ENCODE measurements around the gene PSMG3. TPM values are rescaled to one million over a fixed set of nuclear protein-coding genes. Genes with fewer than 3 reads are reported as not detected.

PSMG3 gene
- total RNA-seq, 1 experiment from 2014 or later: 33.3 TPM

GRCh38 chr7:1590476-1590875, 20.6 kb upstream of the PSMG3 start:
- ChIA-PET CTCF (interaction anchor here (0.6 kb wide), 1 partner anchor 177 kb away, joined by 3 read pairs; no protein-coding TSS in a partner anchor), POLR2A (no interaction called here)
- no peak overlapping the region for H3K4me3 Mint-ChIP-seq
- H3K36me3 Mint-ChIP-seq: peaks cover 11% of the 10 kb centered on the region
- peaks cover 3% of the 10 kb centered on the region for H3K4me1 Mint-ChIP-seq
- H3K27me3 Mint-ChIP-seq (ENCODE audit: low read depth): no peaks in the 10 kb centered on the region; the same call in 1 of the 2 replicates
- DNase-seq (ENCODE audit: low spot score) (no peak), ATAC-seq (no peak)
- H3K9me3 Mint-ChIP-seq: peaks cover 16% of the 10 kb centered on the region
- H3K27ac Mint-ChIP-seq: no peak overlapping the region
- TF ChIP-seq CREB1 (CRISPR knock-in tag; IDR thresholded peaks at IDR 0.05) (no peak), PRRX2 (CRISPR knock-in tag; IDR thresholded peaks at IDR 0.05) (no peak), FOXJ3 (CRISPR knock-in tag; IDR thresholded peaks at IDR 0.05; ENCODE audit: borderline replicate concordance) (no peak), MXD4 (CRISPR knock-in tag; IDR thresholded peaks at IDR 0.05; ENCODE audit: borderline replicate concordance) (no peak), E2F4 (CRISPR knock-in tag; IDR thresholded peaks at IDR 0.05; ENCODE audit: borderline replicate concordance, low read depth) (no peak), FOXP1 (CRISPR knock-in tag; IDR thresholded peaks at IDR 0.05; ENCODE audit: borderline replicate concordance) (no peak), OVOL2 (CRISPR knock-in tag; IDR thresholded peaks at IDR 0.05; ENCODE audit: borderline replicate concordance) (no peak), ZNF121 (CRISPR knock-in tag; IDR thresholded peaks at IDR 0.05) (no peak), ARID4B (CRISPR knock-in tag; IDR thresholded peaks at IDR 0.05; ENCODE audit: borderline replicate concordance) (no peak), NFYB (CRISPR knock-in tag; conservative IDR thresholded peaks at IDR 0.05; ENCODE audit: low read depth) (no peak), ELF4 (CRISPR knock-in tag; IDR thresholded peaks at IDR 0.05; ENCODE audit: low read depth) (no peak)
- TF ChIP-seq, protein P1, sequence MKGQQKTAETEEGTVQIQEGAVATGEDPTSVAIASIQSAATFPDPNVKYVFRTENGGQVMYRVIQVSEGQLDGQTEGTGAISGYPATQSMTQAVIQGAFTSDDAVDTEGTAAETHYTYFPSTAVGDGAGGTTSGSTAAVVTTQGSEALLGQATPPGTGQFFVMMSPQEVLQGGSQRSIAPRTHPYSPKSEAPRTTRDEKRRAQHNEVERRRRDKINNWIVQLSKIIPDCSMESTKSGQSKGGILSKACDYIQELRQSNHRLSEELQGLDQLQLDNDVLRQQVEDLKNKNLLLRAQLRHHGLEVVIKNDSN (CRISPR knock-in tag; IDR thresholded peaks at IDR 0.05): no peak

DNA sequence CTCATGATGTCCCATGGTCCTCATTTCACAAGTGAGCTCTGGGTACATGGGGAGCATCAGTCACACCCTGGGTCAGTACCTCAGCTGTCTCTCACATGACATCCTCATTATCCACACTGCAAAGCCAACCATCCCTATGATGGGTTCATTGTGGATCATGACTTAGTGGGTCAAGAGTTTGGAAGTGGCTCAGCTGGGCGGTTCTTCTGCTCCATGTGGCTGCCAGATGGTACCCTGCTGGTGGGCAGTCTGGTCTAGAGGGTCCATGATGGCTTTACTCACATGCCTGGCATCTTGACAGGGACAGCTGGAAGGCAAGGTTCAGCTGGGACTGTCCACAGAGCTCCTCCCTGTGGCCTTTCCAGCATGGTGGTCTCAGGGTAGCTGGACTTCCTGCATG, 19.1 kb upstream of the PSMG3 start:
- ChIA-PET POLR2A (no interaction called here), CTCF (interaction anchor here (1.1 kb wide), 1 partner anchor 10 kb away, joined by 3 read pairs; no protein-coding TSS in a partner anchor)
- H3K36me3 Mint-ChIP-seq: peaks cover 11% of the 10 kb centered on the region
- peaks cover 3% of the 10 kb centered on the region for H3K4me1 Mint-ChIP-seq
- DNase-seq (ENCODE audit: low spot score) (no peak), ATAC-seq (no peak)
- no peak overlapping the region for H3K4me3 Mint-ChIP-seq
- H3K9me3 Mint-ChIP-seq: peaks cover 16% of the 10 kb centered on the region
- H3K27me3 Mint-ChIP-seq (ENCODE audit: low read depth): no peaks in the 10 kb centered on the region; the same call in 1 of the 2 replicates
- H3K27ac Mint-ChIP-seq: no peak overlapping the region
- TF ChIP-seq MXD4 (CRISPR knock-in tag; IDR thresholded peaks at IDR 0.05; ENCODE audit: borderline replicate concordance) (no peak), CREM (CRISPR knock-in tag; IDR thresholded peaks at IDR 0.05) (no peak), ZNF671 (CRISPR knock-in tag; IDR thresholded peaks at IDR 0.05) (no peak), FOXJ3 (CRISPR knock-in tag; IDR thresholded peaks at IDR 0.05; ENCODE audit: borderline replicate concordance) (no peak), FOXK1 (CRISPR knock-in tag; IDR thresholded peaks at IDR 0.05) (no peak), ELF4 (CRISPR knock-in tag; IDR thresholded peaks at IDR 0.05; ENCODE audit: low read depth) (no peak), NFYB (CRISPR knock-in tag; conservative IDR thresholded peaks at IDR 0.05; ENCODE audit: low read depth) (no peak), PRRX2 (CRISPR knock-in tag; IDR thresholded peaks at IDR 0.05) (no peak), RELA (CRISPR knock-in tag; IDR thresholded peaks at IDR 0.05; ENCODE audit: borderline replicate concordance) (no peak)
- TF ChIP-seq, protein P2, sequence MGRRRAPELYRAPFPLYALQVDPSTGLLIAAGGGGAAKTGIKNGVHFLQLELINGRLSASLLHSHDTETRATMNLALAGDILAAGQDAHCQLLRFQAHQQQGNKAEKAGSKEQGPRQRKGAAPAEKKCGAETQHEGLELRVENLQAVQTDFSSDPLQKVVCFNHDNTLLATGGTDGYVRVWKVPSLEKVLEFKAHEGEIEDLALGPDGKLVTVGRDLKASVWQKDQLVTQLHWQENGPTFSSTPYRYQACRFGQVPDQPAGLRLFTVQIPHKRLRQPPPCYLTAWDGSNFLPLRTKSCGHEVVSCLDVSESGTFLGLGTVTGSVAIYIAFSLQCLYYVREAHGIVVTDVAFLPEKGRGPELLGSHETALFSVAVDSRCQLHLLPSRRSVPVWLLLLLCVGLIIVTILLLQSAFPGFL (CRISPR knock-in tag; IDR thresholded peaks at IDR 0.05; ENCODE audit: borderline replicate concordance): no peak
- TF ChIP-seq, protein P3, sequence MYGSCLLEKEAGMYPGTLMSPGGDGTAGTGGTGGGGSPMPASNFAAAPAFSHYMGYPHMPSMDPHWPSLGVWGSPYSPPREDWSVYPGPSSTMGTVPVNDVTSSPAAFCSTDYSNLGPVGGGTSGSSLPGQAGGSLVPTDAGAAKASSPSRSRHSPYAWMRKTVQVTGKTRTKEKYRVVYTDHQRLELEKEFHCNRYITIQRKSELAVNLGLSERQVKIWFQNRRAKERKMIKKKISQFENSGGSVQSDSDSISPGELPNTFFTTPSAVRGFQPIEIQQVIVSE (CRISPR knock-in tag; IDR thresholded peaks at IDR 0.05; ENCODE audit: borderline replicate concordance): no peak
- TF ChIP-seq, protein P4, sequence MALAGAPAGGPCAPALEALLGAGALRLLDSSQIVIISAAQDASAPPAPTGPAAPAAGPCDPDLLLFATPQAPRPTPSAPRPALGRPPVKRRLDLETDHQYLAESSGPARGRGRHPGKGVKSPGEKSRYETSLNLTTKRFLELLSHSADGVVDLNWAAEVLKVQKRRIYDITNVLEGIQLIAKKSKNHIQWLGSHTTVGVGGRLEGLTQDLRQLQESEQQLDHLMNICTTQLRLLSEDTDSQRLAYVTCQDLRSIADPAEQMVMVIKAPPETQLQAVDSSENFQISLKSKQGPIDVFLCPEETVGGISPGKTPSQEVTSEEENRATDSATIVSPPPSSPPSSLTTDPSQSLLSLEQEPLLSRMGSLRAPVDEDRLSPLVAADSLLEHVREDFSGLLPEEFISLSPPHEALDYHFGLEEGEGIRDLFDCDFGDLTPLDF (CRISPR knock-in tag; IDR thresholded peaks at IDR 0.05): no peak
- TF ChIP-seq, protein P5, sequence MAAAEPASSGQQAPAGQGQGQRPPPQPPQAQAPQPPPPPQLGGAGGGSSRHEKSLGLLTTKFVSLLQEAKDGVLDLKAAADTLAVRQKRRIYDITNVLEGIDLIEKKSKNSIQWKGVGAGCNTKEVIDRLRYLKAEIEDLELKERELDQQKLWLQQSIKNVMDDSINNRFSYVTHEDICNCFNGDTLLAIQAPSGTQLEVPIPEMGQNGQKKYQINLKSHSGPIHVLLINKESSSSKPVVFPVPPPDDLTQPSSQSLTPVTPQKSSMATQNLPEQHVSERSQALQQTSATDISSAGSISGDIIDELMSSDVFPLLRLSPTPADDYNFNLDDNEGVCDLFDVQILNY (CRISPR knock-in tag; IDR thresholded peaks at IDR 0.05): no peak
